Spleen (tissue), 11 donors: ENCODE measurements around the gene UCK2. TPM values are rescaled to one million over a fixed set of nuclear protein-coding genes. Genes with fewer than 3 reads are reported as not detected.

Source experiments
- DNase-seq: peaks from one replicate; pipeline ENCODE4 v3.0.0-alpha.2; 2020
- H3K27ac ChIP-seq, 8 donors: fragments of 200-600 bp; sonication (generic) in 7 of 8; 1 replicate in 4 of 8; 2 replicates in 4 of 8; pipeline versions ENCODE4 v1.5.0 to v1.8.0; 2016 to 2021; ENCODE audit warnings: inconsistent platforms in 4 of 8, mild to moderate bottlenecking in 4 of 8, moderate library complexity in 1 of 8
- H3K27me3 ChIP-seq, 7 donors: fragments of 200-600 bp; sonication (generic) in 6 of 7; replicated peaks in 1 of 7; 1 replicate in 4 of 7; 2 replicates in 3 of 7; pipeline versions ENCODE4 v1.5.0 to v1.8.0; 2016 to 2021; ENCODE audit warnings: inconsistent platforms in 3 of 7, mild to moderate bottlenecking in 1 of 7
- H3K36me3 ChIP-seq, 6 donors: fragments of 200-600 bp; sonication (generic) in 5 of 6; 1 replicate in 4 of 6; 2 replicates in 2 of 6; pipeline versions ENCODE4 v1.5.0 to v1.8.0; 2016 to 2021; ENCODE audit warnings: inconsistent platforms in 2 of 6
- H3K4me1 ChIP-seq, 6 donors: fragments of 200-600 bp; sonication (generic) in 5 of 6; 1 replicate in 3 of 6; 2 replicates in 3 of 6; pipeline versions ENCODE4 v1.5.0 to v1.8.0; 2016 to 2021; ENCODE audit warnings: inconsistent platforms in 3 of 6
- H3K4me3 ChIP-seq, 8 donors: fragments of 200-600 bp; sonication (generic) in 7 of 8; 1 replicate in 4 of 8; 2 replicates in 4 of 8; pipeline versions ENCODE4 v1.5.0 to v1.8.0; 2016 to 2021; ENCODE audit warnings: inconsistent platforms in 4 of 8, mild to moderate bottlenecking in 4 of 8, moderate library complexity in 2 of 8
- H3K9me3 ChIP-seq, 8 donors: fragments of 200-600 bp; sonication (generic) in 7 of 8; 1 replicate in 4 of 8; 2 replicates in 4 of 8; pipeline versions ENCODE4 v1.5.0 to v1.8.0; 2016 to 2021; ENCODE audit warnings: inconsistent platforms in 4 of 8
- POLR2A ChIP-seq, 3 donors: fragments of 450-650 bp; IDR thresholded peaks; one replicate each; pipeline ENCODE4 v1.5.1; 2017; ENCODE audit warnings: antibody characterized with exemption in 3 of 3, mild to moderate bottlenecking in 1 of 3
- POLR2AphosphoS5 ChIP-seq, 3 donors: sonication (generic); formaldehyde crosslinking; IDR thresholded peaks; one replicate each; pipeline ENCODE4 v1.5.1; 2017; ENCODE audit warnings: antibody characterized with exemption in 3 of 3
- WGBS, 5 donors: extraction: QIAGEN DNeasy Blood & Tissue Kit in 3 of 5; methylation state at CpG; one replicate each; pipeline versions ENCODE4 v1.1.5 to v1.1.7; 2013 to 2018; 5-methylcytosine and 5-hydroxymethylcytosine counted together
- intact Hi-C: fragments of 100-400 bp; cut with DNase I; formaldehyde crosslinking; loops from one replicate; pipeline ENCODE4 v1.15.0; 2023; ENCODE audit warnings: low total_unique reads
- polyA plus RNA-seq, 3 donors: library from polyadenylated mRNA; stranded (reverse); fragments of 200-250 nt; gene quantifications; one replicate each; pipeline ENCODE4 v1.2.1, GENCODE V29; 2013
- total RNA-seq, 7 donors: library from RNA; depleted of rRNA in 3 of 7; stranded (reverse); fragments of >200 nt in 3 of 7; fragmentation: NEBNext Ultra II Directional in 4 of 7; extraction: Animal tissue kit (Norgen Biotek cat#: 25700) in 4 of 7; gene quantifications; one replicate each; pipeline versions ENCODE4 v1.1.0 to v1.2.1, GENCODE V29; 2016 to 2021
- TF ChIP-seq, protein P1 (sequence below), 11 experiments: fragments of 200-600 bp in 7 of 11; fragments of 450-650 bp in 4 of 11; sonication (generic) in 4 of 11; IDR thresholded peaks in 8 of 11; conservative IDR thresholded peaks in 3 of 11; 1 replicate in 7 of 11; 2 replicates in 4 of 11; pipeline versions ENCODE4 v1.4.0 to v1.8.0; 2016 to 2021; ENCODE audit warnings: antibody characterized with exemption in 11 of 11, inconsistent platforms in 4 of 11, mild to moderate bottlenecking in 1 of 11
- donor health status: healthy with polysubstance abuse.
- donor health status: DM: no; HTN: no; CAD: no; lungs with moderate emphysema.
- donor health status: DM: no; HTN: no; CAD: no.
- donor health status: Bipolar disorder and iron deficiency.
- donor health status: healthy.
- donor health status: DM: no; HTN: no; CAD: no.
- donor health status: DM: yes; HTN: yes; CAD: no.

The UCK2 gene
- total and polyA plus RNA-seq, 10 donors = 9.8 to 18.3 (median 16.0) TPM

DNA sequence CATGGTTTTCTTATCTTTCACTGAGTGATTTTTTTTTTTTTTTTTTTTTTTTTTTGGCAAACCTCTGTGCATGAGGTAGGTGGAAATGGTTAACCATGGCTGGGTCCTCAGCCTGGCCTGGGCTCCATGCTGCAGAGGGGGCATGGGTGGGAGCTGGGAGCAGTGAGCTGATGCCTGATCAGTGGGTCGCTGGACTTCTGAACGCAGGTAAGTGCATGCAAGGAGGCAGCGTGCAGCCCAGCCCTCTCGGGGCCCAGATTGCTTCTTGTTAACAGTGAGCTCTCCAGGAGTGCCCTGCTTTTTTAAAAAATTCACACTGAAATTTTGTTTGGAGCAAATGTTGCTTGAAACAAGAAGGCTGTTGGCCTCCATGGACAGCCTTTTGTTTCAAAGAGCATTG is 75.2 kb downstream of the UCK2 start:
- Histone ChIP-seq H3K27ac (no peak overlapping the region), H3K9me3 (no peaks in the 10 kb centered on the region), H3K27me3 (no peaks in the 10 kb centered on the region), H3K36me3 (peaks cover 0 to 79% (median 11%) of the 10 kb centered on the region in 6 donors), H3K4me1 (peaks cover 0 to 23% (median 15%) of the 10 kb centered on the region in 6 donors), H3K4me3 (no peak overlapping the region)
- 96 to 99% (median 97%) methylated on average over 4 of the region's 4 CpGs for WGBS, 5 donors
- TF ChIP-seq, protein P1, sequence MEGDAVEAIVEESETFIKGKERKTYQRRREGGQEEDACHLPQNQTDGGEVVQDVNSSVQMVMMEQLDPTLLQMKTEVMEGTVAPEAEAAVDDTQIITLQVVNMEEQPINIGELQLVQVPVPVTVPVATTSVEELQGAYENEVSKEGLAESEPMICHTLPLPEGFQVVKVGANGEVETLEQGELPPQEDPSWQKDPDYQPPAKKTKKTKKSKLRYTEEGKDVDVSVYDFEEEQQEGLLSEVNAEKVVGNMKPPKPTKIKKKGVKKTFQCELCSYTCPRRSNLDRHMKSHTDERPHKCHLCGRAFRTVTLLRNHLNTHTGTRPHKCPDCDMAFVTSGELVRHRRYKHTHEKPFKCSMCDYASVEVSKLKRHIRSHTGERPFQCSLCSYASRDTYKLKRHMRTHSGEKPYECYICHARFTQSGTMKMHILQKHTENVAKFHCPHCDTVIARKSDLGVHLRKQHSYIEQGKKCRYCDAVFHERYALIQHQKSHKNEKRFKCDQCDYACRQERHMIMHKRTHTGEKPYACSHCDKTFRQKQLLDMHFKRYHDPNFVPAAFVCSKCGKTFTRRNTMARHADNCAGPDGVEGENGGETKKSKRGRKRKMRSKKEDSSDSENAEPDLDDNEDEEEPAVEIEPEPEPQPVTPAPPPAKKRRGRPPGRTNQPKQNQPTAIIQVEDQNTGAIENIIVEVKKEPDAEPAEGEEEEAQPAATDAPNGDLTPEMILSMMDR (IDR thresholded peaks at IDR 0.05 in 8 of 11, conservative IDR thresholded peaks at IDR 0.05 in 3 of 11) = no peak
- TF ChIP-seq POLR2A (IDR thresholded peaks at IDR 0.05) (no peak), POLR2AphosphoS5 (IDR thresholded peaks at IDR 0.05) (no peak)
- intact Hi-C loops = no loop called here
- no peak for DNase-seq

DNA sequence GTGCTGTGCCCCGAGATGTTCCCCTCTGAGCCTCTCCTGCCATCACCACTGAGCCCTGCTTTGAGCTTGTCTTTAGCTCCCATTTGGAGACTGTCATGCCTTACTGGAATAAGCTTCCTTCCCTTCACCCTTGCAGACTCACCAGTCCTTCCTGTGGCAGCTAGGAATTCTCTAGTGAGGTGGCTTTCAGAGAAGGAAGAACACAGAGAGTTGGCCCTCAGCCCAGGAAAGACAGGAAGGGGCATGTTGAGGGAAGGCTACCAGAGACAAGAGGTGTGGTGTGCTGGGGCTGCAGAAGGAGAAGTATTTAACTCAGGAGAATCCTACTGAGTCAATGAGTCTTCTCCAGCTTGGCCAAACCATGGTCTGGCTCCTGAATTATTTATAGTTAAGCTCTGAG is 76.3 kb downstream of the UCK2 start:
- TF ChIP-seq POLR2A (IDR thresholded peaks at IDR 0.05) (no peak), POLR2AphosphoS5 (IDR thresholded peaks at IDR 0.05) (no peak)
- TF ChIP-seq, protein P1 (IDR thresholded peaks at IDR 0.05 in 8 of 11, conservative IDR thresholded peaks at IDR 0.05 in 3 of 11) = no peak
- intact Hi-C loops = no loop called here
- WGBS, 5 donors = 40 to 89% (median 67%) methylated on average over 1 of the region's 1 CpG

DNA sequence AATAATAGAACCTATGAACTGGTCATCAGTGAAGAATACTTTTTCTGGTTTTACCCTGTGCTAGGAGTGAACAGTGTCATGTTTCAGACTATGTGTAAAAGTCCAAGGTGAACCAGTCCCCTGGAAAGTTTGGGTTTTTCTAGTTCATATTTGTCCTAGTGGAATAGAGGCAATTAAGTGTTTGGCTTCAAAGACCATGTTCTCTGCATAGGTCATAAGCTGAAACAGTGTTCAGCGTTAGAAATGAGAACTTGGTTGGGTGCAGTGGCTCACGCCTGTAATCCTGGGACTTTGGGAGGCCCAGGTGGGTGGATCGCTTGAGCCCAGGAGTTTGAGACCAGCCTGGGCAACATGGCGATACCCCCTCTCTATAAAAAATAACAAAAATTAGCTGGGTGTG is 77.5 kb downstream of the UCK2 start:
- Histone ChIP-seq H3K27me3 (no peaks in the 10 kb centered on the region), H3K36me3 (peaks cover 0 to 82% (median 17%) of the 10 kb centered on the region in 6 donors), H3K4me3 (no peak overlapping the region), H3K9me3 (no peaks in the 10 kb centered on the region), H3K27ac (no peak overlapping the region), H3K4me1 (peaks cover 0 to 16% (median 9%) of the 10 kb centered on the region in 6 donors)
- intact Hi-C loops = no loop called here
- no peak for DNase-seq
- 74 to 99% (median 98%) methylated on average over 4 of the region's 4 CpGs for WGBS, 5 donors
- no peak for TF ChIP-seq POLR2AphosphoS5 (IDR thresholded peaks at IDR 0.05)
- TF ChIP-seq POLR2A (IDR thresholded peaks at IDR 0.05) = no peak
- TF ChIP-seq, protein P1 (IDR thresholded peaks at IDR 0.05 in 8 of 11, conservative IDR thresholded peaks at IDR 0.05 in 3 of 11) = no peak

More for the DNA sequence above, 76.3 kb downstream of the UCK2 start:
- no peak overlapping the region for H3K4me3 ChIP-seq
- no peaks in the 10 kb centered on the region for H3K9me3 ChIP-seq
- no peak for DNase-seq
- H3K36me3 ChIP-seq = peaks cover 0 to 79% (median 15%) of the 10 kb centered on the region in 6 donors
- H3K4me1 ChIP-seq = peaks cover 0 to 23% (median 15%) of the 10 kb centered on the region in 6 donors
- H3K27me3 ChIP-seq = no peaks in the 10 kb centered on the region
- H3K27ac ChIP-seq = no peak overlapping the region

DNA sequence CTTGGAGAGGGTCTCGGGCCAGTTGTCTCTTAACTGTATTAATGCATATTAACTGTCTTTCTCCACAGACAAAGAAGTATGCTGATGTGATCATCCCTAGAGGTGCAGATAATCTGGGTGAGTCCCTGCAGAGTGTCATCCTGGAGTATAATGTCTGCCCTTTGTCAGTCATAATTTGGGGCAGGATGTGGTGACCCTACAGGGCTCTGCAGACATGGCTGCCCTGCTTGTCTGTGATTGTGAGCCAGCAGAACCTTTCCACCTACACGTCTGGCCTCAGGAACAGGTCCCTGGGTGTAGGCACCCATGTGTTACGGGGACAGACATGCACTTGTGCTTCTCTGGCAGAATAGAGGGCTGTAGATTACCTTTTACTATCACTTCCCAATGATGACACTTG is 78.4 kb downstream of the UCK2 start:
- WGBS, 5 donors = 89 to 95% (median 91%) methylated on average over 2 to 3 of the region's 3 CpGs
- peaks cover 0 to 14% (median 5%) of the 10 kb centered on the region in 6 donors for H3K4me1 ChIP-seq
- no peak overlapping the region for H3K4me3 ChIP-seq
- H3K27me3 ChIP-seq = no peaks in the 10 kb centered on the region
- intact Hi-C loops = no loop called here
- DNase-seq = no peak
- H3K36me3 ChIP-seq = peaks cover 0 to 81% (median 17%) of the 10 kb centered on the region in 6 donors
- H3K9me3 ChIP-seq = no peaks in the 10 kb centered on the region
- TF ChIP-seq POLR2AphosphoS5 (IDR thresholded peaks at IDR 0.05) (no peak), POLR2A (IDR thresholded peaks at IDR 0.05) (no peak)
- TF ChIP-seq, protein P1 (IDR thresholded peaks at IDR 0.05 in 8 of 11, conservative IDR thresholded peaks at IDR 0.05 in 3 of 11) = no peak
- no peak overlapping the region for H3K27ac ChIP-seq
